GM21447 (cell line): Measurements from ENCODE around the gene KLF17.

Experiments used
- ATAC-seq: cut with Tn5 transposase; IDR thresholded peaks from one replicate; pipeline ENCODE4 v1.9.1; 2021; ENCODE audit not compliant: unreplicated experiment

Gene KLF17

DNA sequence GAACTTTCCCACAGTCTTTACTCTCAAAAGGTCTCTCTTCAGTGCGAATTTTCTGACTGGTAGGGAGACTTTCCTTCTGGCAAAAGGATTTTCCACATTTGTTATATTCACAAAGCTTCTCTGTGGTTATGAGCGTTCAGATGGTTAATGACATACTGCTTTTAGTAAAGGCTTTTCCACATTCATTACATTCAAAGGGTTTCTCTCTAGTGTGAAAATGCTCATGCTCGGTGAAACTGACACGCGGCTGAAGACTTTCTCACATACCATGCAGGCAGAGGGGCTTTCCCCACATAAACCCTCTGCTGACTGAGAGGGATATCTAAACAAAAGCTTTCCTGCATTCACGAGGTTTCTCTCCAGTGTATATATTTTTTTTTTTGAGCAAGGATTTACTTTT, 32.7 kb downstream of the KLF17 start:
- no peak for ATAC-seq

DNA sequence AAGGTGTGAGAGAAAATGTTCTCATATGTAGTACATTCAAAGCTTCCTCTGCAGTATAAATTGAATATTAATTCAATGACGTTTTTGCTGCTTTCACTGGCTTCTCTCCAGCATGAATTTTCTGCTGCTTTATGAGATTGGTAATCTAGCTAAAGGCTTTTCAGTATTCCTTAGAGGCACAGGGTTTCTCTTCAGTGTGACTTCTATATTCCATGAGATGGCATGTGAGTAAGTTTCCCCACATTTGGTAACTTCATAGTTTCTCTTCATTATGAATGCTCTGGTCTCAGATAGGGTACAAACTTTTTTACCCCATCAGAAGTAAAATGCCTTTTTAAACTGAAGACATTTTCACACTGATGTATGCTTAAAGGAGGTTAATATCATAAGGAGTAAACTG, 33.2 kb downstream of the KLF17 start:
- ATAC-seq, result no peak

DNA sequence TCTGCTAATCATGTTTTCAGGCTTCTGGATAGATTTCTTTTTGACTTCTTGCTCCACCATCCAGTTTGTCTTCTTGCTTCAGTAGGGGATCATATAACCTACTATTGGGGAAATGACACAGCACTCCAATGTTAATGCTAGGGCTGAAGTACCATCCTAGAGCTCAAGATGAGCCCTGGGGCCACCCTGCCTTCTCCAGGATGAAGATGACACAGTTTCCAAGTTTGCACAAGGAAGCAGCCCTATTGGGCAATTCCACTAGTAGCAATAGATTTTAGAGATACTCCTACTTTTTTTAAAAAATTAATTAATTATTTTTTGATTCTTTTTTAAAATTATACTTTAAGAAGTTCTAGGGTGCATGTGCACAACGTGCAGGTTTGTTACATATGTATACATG, 34.1 kb downstream of the KLF17 start:
- no peak for ATAC-seq

DNA sequence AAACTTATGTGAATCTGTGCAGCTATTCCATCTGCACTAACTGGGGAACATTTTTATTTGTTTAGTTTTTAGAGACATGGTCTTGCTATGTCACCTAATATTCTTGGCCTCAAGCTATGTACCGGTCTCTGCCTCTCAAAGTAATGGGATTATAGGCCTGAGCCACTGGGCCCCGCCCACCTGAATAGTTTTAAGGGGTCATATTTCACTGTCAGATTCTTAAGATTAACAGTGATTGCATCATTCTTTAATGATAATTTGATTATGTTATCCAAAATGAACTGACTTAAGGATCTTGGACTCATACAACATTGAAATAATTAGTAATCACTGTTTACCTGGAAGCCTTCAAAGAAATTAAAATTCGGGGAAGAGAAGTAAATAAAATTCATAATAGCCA, 35.4 kb downstream of the KLF17 start:
- no peak for ATAC-seq

DNA sequence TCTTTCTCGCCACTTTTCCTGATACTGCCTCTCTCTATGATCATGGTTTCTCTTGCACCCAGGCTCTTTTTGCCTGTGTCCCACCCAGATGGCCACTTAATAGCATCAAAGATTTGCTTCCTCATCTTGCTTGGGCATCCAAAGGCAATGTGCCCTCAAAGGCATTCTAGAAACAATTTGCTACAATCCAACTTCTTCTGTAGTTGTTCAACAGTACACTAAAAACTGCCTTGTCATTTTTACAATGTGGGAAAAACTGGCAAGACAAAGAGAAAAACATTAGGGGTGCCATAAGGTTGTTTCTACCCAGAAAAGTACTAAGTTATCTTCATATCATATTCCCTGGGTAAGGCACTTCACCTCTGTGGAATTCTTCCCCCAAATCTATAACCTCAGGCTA, 39.3 kb downstream of the KLF17 start:
- no peak for ATAC-seq

DNA sequence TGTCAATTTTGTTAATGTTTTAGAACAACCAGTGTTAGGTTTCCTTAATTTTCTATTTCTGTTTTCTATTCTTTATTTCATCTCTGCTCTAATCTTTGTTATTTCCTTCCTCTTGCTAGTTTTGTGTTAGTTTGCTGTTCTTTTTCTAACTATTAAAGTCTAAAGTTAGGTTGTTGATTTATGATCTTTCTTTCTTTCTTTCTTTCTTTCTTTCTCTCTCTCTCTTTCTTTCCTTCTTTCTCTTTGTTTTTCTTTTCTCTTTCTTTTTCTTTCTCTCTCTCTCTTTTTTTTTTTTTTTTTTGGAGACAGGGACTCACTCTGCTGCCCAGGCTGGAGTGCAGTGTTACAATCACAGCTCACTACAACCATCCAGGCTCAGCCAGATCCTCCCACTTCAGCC, 40.2 kb downstream of the KLF17 start:
- no peak for ATAC-seq

DNA sequence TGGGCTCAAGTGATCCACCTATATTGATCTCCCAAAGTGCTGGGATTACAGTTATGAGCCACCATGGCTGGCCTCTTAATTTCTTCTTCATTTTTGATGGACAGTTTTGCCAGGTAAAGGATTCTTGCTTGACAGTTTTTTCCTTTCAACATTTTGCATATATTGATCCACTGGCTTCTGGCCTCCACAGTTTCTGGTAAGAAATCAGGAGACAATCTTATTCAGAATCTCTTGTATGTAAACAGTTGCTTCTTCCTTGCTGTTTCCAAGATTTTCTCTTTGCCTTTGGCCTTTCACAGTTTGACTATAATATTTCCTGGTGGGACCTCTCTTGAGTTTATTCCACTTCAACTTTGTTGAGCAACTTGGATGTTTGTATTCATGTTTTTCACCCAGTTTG, 42.9 kb downstream of the KLF17 start:
- no peak for ATAC-seq

DNA sequence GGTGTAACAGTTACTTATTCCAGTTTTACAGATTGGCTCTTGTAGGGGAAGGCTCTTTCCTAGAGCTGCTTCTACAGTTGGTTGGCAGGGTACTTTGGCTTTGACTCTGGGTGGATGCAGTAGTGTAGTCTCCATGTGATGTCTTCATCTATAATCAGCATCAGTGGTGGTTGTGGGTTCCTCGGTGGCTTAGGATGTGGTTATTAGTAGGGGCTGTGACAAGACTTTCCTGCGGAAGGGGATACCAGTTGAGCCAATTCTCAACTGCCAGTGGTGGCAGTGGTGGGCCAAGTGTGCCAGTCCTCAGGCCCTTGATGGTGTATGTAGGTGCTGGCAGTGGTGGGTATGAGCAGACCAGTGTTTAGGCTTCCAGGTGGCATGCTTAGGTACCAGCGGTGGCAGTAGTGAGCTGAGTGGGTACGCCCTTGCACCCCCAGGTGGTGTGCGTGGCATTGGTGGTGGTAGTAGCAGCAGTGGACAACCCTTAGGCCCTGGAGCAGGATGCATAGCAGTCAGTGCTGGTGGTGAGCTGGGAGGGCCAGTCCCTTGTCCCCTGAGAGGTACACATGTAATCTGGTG, 50.0 kb downstream of the KLF17 start:
- ATAC-seq, result no peak

DNA sequence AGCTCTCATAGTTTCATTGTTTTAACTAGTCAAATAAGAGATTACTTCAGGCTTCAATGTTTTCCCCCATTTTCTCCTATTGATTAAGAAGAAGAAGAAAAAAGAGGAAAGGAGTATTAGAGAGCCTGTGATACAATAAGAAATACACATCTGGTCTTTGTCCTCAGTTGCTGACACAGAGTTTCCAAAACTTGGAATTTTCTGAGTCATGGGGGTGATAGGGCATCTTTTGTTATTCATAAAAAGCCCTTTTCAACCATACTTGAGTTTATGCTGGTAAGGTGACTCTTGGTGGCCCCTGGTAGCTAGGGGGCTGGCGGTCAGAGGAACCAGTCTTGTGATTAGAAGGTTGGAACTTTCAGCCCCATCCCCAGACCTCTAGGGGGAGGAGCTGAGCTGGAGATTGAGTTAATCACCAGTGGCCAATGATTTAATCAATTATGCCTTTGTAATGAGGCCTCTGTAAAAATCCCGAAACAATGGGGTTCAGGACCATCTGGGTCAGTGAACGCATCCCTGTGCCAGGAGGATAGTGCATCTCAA, 51.7 kb downstream of the KLF17 start:
- no peak for ATAC-seq

DNA sequence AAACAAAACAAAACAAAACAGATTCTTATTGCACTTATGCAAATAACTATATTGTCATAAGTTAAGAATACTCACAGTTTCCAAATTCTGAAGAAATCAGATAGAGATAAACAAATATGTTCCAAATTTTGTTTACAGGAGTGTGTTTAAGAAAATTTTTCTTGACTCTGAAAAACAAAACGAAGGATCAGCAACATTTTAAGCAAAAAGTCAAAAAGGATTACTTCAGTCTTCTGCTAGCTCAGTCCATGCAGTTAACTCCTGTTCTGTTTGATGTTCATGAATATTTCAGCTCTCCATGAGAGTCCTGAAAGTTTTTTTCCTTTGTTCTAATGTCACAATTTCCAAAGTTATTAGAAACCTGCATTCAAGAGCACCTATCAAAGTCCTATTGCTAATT, 56.0 kb downstream of the KLF17 start:
- no peak for ATAC-seq
